Measurements from ENCODE around the gene ZNF318.

Gene ZNF318

GRCh38 chr6:43299338-43300293, 69.8 kb downstream of the ZNF318 start:
- DNase-seq = no peak

- DNase-seq = no peak
Observed at GRCh38 chr6:43298565-43299337, 70.7 kb downstream of the ZNF318 start.

- DNase-seq = no peak
Observed at GRCh38 chr6:43297644-43298564, 71.5 kb downstream of the ZNF318 start, which contains the start of gene SLC22A7. Gene SLC22A7, plus strand, starts transcription at chr6:43298260. Its CDS starts 99 bp downstream, at chr6:43298359.

DNA sequence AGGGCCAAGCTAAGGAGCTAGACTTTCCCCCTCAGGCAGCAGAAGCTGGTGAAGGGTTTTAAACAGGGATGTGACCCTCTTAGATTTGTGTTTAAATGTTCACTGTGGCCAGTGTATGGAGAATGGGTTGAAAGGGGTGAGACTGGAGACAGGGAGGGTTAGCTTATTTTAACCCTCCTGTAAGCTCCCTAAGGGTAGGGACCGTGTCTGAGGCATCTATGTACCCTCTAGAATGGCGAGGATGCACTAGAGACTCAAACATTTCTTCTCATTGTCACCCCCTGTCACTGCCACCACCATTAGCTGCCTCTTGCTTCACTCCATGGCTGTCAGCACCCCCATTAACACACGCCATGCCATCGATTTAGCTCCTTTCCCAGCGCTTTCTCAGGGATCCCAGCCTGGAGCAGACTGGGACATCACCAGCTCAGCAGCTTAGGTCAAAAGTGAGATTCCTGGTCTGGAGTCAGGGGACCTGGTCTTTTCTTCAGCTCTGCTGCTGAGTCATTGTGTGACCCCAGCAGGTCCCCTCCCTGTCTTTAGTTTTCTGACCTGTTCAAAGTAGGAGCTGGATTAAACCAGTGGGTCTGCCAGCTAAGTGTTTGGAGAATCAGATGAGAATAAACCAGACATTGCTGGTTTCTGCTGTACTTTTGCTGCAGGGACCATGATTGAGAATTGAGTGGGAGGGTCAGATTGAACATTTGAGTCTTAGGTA, 72.5 kb downstream of the ZNF318 start:
- DNase-seq = no peak

DNA sequence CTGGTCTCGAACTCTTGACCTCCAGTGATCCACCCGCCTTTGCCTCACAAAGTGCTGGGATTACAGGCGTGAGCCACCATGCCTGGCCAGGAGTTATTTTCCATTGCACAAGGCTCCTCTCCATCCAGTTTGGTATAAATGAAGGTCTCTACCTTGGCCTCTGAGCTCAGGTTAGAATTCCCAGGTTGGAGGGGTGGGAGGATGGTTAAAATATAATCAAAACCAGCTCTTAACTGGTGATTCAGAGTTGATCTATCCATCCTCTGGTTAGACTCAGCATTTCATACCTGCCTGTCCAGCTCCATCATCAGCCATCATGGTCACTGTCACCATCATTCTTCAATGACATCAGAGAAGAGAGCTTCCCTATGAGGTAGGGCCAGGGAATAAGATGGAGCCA, 74.0 kb downstream of the ZNF318 start:
- DNase-seq = no peak

GRCh38 chr6:43294536-43294935, 74.9 kb downstream of the ZNF318 start:
- DNase-seq = no peak

DNA sequence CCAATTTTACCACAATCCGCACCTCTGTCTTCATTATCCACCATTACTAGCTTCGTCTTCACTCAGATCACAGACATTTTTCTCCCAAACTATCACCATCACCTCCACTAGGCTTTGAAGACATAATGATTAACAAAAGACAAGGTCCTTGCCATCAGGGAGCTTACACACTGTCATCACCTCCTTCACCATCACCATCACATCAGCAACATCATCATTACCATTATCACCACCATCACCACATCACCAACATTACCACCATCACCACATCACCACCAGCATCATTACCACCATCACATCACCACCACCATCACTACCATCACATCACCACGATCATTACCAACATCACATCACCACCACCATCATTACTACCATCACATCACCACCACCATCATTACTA, 75.7 kb downstream of the ZNF318 start:
- no peak for DNase-seq

DNA sequence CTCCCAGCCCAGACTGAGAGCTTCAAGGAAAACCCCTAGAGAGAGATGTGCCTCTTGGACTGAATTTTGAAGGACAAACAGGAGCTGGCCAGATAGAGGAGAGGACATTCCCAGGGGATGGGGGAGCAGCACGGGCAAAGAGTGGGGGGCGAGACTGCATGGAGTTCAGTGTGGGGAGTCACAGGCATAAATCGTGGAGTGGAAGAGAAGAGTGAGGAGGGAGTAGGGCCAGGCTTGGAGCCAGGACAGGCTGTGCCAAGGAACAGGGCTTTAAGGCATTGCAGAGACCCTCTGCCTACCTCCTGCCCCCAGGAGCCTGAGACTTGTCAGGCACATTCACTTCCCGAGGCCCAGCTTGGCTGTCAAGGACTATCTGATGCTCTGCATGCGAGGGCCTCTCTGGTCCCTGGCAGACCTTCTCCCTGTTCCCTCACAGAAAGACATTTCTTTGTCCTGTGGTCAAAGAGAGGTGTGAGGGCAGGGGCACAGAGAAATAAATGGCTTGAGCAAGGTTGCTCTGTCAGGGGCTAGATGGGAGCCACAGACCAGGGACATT, 76.6 kb downstream of the ZNF318 start:
- DNase-seq = no peak

DNA sequence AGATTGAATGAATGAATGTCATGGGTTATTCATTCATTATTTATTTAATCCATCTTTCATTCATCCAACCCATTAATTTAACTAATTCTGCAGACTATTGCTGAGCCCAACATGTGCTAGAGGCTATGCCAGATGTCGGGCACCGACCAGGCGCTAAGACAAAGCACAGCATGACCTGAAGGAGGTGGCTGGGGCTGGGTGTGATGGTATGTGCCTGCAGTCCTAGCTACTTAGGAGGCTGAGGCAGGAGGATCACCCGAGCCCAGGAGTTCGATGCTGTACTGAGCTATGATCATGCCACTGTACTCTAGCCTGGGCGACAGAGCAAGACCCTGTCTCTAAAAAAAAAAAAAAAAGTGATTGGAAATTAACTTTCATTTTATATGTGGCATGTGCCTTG, 77.1 kb downstream of the ZNF318 start:
- DNase-seq = no peak

GRCh38 chr6:43291708-43292107, 77.7 kb downstream of the ZNF318 start:
- no peak for DNase-seq

GRCh38 chr6:43290905-43291355, 78.5 kb downstream of the ZNF318 start:
- DNase-seq = no peak

DNA sequence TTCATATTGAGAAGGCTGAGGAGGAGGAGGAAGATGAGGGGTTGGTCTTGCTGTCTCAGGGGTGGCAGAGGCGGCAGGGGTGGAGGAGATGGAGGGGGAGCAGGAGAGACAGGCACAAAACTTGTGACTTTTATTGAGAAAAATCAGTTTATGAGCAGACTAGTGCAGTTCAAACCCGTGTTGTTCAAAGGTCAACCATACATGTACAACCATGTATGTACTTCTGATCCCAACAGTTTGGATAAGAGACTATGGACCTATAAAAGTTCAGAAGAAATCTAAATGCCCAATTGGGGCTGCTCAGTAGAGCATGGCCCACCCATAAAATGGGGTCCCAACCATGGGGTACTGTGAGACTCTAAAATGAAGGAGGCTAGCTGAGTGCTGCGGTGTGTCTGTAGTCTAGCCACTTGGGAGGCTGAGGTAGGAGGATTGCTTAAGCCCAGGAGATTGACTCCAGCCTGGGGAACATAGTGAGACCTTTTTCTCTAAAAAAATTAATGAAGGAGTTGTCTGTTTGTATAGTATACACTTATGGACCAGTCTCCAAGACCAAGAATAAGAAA, 79.0 kb downstream of the ZNF318 start:
- DNase-seq = no peak

DNA sequence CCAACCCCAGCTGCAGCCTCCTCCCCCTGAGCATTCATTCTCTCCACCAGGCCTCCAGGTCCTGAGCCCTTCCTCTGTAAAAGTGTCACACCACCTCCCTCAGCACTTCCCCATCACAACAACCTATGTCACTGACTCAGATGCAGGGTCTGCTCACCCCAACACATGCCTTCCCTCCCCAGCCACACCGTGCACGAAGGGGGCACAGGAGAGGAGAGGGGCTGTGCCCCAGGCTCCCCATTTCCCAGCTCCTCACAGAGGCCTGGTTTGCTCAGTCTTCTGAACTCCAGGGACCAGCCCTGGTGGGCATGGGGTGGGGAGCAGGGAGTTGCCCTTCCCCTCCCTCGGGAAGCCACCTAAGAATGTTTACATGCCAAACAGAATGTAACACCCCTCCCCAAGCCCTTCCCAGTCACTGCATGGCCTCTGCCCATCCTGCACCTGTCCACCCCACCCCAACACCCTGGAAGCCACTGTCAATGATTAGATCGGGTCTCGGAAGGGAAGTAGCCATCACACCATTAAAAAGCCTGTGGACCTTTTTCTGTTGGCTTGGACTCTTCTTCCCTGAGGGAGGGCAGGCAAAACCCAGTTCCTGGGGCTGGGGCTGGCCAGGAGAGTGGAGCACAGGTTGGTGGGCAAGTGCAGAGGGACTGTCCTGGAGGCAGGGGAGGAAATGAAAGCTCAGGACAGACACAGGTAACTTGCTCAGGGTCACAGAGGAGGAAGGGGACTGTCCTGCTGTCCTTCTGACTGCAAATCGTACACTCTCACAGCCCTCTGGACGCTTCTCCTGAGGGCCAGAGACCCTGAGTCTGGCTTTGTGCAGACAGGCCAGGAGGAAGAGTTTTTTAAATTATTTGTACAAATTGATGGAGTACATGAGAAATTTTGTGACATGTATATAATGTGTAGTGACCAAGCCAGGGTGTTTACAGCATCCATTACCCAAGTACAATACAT, 81.4 kb downstream of the ZNF318 start:
- DNase-seq = no peak

DNA sequence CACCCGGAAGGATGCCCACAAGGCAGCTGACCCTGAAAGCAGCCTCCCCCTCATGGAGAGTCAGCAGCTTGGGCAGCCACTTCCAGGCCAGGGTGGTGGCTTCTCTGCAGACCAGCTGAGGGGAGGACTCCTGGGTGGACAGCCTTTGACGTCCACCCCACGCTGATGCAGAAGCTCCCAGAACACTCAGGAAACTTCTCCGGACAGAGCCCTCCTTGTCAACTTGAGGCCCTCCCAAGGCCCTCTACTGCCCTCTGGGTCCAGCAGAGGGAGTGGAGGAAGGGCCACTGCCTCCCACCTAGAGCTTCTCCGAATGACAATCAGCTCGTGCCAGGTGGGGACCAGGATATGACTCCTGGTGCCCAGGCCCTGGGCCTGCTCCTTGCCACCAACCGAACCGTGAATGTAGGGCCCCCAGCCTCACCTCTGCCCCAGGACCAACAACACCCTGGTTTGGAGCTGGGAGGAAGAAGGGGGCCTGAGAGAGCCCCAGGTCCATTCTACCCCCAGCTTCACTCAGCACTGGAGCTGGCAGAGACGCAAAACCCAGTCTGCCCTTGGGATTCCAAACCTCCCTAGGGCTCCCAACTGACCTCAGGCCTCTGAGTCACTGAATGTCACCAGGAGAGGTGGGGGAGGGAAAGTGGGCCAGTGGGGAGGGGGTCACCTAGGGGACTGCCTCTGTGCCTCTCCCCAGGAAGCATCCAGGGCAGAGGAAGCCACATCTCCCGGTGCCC, 82.3 kb downstream of the ZNF318 start:
- no peak for DNase-seq

DNA sequence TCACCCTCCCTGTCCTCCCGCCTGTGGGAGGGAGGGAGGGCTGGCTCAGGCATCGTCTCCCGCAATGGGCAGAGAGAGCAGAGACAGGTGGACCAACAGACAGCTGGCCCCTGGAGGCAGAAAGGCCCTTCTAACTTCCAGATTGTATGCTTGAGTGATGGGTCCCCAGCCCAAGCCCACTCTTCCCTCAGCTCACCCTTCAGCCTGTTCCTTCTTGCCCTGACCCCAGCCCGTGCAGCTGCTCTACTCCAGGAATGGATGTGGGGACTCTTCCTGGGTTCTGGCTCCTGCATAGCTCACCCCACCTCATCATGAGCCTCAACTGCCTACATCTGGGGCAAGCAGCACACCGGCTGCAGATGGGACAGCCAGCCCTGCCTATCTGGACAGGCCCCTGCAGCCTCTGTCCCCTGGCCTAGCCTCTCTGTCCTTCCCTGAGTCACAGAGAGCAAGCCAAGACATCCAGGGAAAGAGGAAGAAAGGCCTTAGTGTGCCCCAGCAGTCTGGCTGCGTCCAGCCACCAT, 82.9 kb downstream of the ZNF318 start:
- DNase-seq = peak; percentile 33 to 58 (median 40)
